Rectal smooth muscle tissue (tissue), 1 donor: ENCODE data around the gene COMT.

Source experiments
- H3K27ac ChIP-seq: one replicate; pipeline ENCODE4 v1.7.0; 2013; ENCODE audit warnings: low read depth, low read length, inconsistent platforms
- H3K27me3 ChIP-seq: one replicate; pipeline ENCODE4 v1.7.0; 2013; ENCODE audit warnings: low read length; ENCODE audit not compliant: control insufficient read depth, insufficient read depth
- H3K36me3 ChIP-seq: one replicate; pipeline ENCODE4 v1.7.0; 2013; ENCODE audit warnings: low read length; ENCODE audit not compliant: control insufficient read depth, insufficient read depth
- H3K4me1 ChIP-seq: one replicate; pipeline ENCODE4 v1.7.0; 2013; ENCODE audit warnings: low read length; ENCODE audit not compliant: control insufficient read depth, insufficient read depth
- H3K4me3 ChIP-seq: one replicate; pipeline ENCODE4 v1.7.0; 2013; ENCODE audit warnings: low read length
- H3K9ac ChIP-seq: one replicate; pipeline ENCODE4 v1.7.0; 2013; ENCODE audit warnings: low read length

Gene COMT

GRCh38 chr22:19966908-19967750 is 25.6 kb downstream of the COMT start:
- Histone ChIP-seq H3K9ac (no peak overlapping the region), H3K4me3 (no peak overlapping the region), H3K27me3 (no peaks in the 10 kb centered on the region), H3K36me3 (peaks cover 30% of the 10 kb centered on the region), H3K27ac (no peak overlapping the region), H3K4me1 (no peaks in the 10 kb centered on the region)

DNA sequence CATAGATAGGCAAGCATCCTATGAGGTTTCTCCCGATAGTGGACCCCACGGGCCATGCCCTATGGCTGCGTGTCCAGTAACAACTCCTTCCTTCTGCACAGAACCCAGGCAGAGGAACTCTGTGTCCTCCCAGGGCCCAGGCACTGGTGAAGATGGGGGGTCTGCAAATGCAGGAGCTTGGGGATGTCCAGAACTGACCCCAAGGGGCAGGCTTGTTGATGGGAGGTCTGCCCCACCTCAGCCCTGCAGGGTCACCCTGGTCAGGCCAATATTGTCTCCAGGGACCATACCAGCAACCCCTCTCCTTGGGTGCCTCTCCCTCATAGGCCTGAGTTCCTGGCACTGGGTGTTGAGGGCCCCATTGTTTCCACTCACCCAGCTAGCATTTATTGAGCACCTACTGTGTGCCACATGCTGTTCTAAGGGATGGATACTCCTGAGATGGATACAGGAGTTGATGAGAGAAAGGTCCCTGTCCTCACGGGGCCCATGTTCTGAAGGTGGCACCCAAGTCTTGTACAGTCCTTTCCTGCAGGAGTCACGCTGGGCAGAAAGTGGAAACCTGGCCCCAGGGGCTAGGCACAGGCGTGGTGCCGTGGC is 26.4 kb downstream of the COMT start:
- peaks cover 34% of the 10 kb centered on the region for H3K36me3 ChIP-seq
- H3K4me3 ChIP-seq, result no peak overlapping the region
- no peaks in the 10 kb centered on the region for H3K4me1 ChIP-seq
- H3K27me3 ChIP-seq, result no peaks in the 10 kb centered on the region
- H3K27ac ChIP-seq, result no peak overlapping the region
- H3K9ac ChIP-seq, result no peak overlapping the region

GRCh38 chr22:19968450-19968891 is 26.9 kb downstream of the COMT start:
- no peaks in the 10 kb centered on the region for H3K4me1 ChIP-seq
- H3K36me3 ChIP-seq, result peaks cover 34% of the 10 kb centered on the region
- no peak overlapping the region for H3K9ac ChIP-seq
- no peak overlapping the region for H3K4me3 ChIP-seq
- H3K27ac ChIP-seq, result no peak overlapping the region
- no peaks in the 10 kb centered on the region for H3K27me3 ChIP-seq

- Histone ChIP-seq H3K36me3 (peaks cover 28% of the 10 kb centered on the region), H3K4me3 (no peak overlapping the region), H3K9ac (no peak overlapping the region), H3K4me1 (no peaks in the 10 kb centered on the region), H3K27me3 (no peaks in the 10 kb centered on the region), H3K27ac (no peak overlapping the region)
Observed at GRCh38 chr22:19969141-19969928, 27.8 kb downstream of the COMT start.

DNA sequence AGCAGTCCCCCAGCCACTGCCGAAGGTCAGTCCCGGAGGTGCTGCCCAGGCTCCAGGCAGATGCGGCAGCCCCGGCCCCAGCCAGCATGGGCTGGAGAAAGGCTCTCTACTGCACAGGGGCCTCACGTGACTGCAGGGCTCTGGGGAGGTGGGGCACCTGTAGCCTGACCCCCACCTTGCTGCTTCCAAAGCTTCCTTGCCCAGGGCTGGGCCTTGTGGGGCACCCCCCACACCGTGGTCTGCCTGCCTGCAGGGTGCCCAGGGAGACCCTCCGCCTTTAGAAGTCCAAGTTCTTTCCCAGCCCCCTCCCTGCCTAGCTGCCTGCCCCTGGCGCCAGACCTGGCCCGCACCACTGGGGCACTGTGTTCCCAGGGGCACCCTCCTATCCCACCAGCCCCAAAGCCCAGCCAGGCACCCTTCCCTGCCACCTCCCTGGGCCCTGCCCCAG is 28.5 kb downstream of the COMT start:
- Histone ChIP-seq H3K4me3 (no peak overlapping the region), H3K27ac (no peak overlapping the region), H3K27me3 (no peaks in the 10 kb centered on the region), H3K36me3 (peaks cover 22% of the 10 kb centered on the region), H3K9ac (no peak overlapping the region), H3K4me1 (peaks cover 3% of the 10 kb centered on the region)

DNA sequence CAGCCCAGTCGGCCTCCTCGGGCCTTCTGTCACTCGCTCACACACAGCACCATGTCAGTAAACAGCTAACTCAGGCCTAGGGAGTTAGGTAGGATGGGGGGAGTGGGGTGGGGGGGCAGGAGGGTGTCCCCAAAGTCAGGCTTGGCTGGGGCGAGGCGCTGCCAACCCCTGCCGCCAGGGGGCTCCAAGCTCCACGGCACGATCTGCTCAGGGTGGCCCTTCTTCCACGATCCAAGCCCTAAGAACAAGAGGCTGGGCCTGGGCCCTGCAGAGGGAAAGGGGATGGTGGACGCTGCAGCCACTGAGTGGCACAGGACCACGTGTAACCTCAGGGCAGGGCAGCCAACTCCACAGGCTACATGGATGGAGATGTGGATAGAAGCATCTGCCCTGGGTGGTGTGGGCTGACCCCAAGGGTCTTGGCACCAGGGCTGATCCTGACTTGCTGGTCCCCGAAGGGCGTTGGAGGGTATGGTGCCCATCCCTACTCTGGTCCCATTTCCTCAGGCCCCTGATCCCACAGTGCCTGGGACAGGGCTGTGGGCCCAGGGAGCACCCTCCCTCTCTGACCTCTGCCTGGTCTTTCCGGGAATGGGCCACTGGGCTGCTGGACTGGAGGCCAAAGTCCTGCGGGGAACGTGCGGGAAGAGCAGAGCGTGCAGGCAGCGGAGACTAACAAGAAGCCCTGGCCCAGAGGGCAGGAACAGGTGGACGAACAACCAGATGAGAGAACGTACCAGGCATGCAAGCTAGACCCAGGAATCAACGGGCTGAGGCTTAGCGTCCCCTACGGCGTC is 29.1 kb downstream of the COMT start:
- Histone ChIP-seq H3K9ac (no peak overlapping the region), H3K36me3 (peaks cover 22% of the 10 kb centered on the region), H3K4me1 (peaks cover 3% of the 10 kb centered on the region), H3K27ac (no peak overlapping the region), H3K4me3 (no peak overlapping the region), H3K27me3 (no peaks in the 10 kb centered on the region)

DNA sequence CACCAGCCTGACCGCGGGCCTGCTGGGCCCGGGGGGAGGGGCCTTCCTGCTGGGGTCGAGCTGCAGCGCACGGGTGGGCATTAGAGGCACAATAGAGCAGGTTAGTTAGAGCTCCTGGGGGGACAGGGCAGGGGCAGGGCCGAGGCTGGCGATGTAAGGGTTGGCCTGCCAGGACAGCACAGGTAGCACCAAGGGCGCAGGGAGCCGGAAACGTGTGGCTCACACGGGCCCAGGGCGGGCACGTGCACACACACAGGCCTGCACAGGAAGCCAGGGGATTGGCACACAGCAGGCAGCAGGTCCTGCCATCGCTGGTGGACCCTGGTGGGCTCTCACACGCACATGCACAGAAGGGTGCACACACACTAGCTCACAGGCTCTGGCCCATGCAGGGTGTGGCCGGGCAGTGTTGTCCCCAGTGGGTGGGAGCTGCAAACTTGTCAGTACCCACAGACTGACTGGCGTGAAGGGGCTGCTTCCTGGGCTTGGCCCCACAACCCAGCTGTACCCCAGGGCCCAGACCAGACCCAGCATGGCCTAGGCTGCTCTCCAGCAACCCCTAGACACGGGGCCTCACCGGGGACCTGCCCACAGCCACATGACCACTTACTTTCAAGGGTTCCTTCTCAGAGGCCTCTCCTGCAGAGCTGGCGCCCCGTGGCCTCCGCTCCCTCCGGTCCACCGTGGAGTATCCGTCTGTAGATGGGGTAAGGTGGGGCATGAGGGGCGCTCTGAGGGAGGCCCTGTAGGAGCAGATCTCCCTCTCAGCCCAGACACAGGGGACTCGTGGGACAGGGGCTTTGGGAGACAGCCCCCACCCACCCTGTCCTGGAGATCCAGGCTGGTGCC is 29.9 kb downstream of the COMT start:
- H3K27me3 ChIP-seq, result no peaks in the 10 kb centered on the region
- no peak overlapping the region for H3K4me3 ChIP-seq
- H3K4me1 ChIP-seq, result peaks cover 3% of the 10 kb centered on the region
- H3K9ac ChIP-seq, result no peak overlapping the region
- peaks cover 22% of the 10 kb centered on the region for H3K36me3 ChIP-seq
- H3K27ac ChIP-seq, result no peak overlapping the region

- Histone ChIP-seq H3K4me3 (no peak overlapping the region), H3K9ac (no peak overlapping the region), H3K27ac (no peak overlapping the region), H3K36me3 (peaks cover 18% of the 10 kb centered on the region), H3K4me1 (peaks cover 3% of the 10 kb centered on the region), H3K27me3 (no peaks in the 10 kb centered on the region)
Observed at GRCh38 chr22:19972251-19972650, 30.7 kb downstream of the COMT start.

DNA sequence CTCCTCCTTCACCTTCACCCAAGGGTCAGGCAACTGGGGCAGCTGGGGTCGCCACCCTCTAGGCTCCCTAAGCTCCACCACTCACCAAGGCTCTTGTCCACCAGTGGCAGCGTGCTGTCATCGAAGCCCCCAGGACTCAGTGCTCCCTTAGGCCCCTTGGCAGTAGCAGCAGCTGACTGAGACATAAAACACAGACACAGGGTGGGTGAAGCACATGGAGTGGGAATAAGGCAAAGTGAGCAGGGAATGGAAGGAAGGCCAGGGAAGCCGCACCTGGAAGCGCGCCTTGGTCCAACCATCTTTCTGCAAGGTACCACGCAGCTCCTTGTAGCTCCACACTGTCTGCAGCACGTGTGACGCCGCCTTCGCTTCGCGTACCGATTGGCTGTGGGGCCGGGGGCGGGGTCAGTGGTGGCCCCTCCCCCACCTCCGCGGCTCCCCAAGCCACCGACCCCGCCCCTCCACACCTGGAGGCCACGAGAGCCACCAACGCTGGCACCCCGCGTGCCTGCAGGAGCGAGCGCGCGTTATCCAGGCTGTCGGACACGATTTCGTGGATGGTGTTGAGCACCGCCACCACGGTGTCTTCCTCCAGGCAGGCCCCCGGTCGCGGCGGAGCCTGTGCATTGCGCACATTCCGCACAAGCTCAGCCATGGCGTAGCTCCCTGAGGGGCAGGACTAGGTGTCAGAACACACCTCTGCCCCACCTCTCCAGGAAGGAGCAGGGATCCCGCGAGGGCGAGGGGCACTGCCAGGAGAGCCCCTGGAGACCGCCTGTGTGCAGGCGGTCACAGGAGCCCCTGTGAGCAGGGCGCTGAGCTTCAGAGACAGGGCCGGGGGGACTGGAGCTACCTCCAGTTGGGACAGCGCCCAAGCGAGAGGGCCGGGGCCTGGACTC is 31.3 kb downstream of the COMT start:
- H3K4me3 ChIP-seq, result no peak overlapping the region
- no peak overlapping the region for H3K9ac ChIP-seq
- H3K27me3 ChIP-seq, result no peaks in the 10 kb centered on the region
- H3K36me3 ChIP-seq, result peaks cover 17% of the 10 kb centered on the region
- H3K4me1 ChIP-seq, result peaks cover 3% of the 10 kb centered on the region
- no peak overlapping the region for H3K27ac ChIP-seq

DNA sequence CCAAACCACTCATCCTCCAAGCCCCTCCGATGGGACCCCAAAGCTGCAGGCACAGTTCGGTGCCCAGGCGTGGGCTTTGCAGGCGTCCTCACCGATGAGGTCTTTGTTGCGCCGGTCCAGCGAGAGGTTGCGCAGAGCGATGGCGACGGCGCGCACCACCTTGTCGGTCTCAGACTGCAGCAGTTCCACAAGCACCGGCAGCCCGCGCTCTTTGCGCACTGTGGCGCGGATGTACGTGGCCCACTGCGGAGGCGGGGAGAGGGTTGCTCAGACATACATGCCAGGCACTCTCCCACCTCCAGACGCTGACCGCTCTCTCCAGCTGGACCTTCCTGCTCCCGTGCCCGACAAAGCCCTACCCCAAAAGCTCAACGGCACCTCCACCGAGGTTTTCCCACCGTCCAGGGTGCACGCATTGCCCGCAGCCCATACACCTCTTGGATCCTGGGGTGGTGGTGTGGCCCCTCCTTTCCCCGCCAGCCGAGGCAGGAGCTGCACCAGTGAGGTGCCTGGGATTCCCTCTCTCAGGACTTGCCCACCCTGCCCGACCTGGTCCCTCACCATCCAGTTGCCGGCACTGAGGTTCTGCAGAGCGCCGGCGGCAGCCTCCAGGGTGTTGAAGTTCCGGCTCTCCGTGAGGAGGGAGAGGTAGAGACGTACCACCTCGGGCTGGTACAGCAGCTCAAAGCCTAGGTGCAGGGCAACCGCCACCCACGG is 32.1 kb downstream of the COMT start:
- Histone ChIP-seq H3K27ac (no peak overlapping the region), H3K4me3 (no peak overlapping the region), H3K9ac (no peak overlapping the region), H3K27me3 (no peaks in the 10 kb centered on the region), H3K36me3 (peaks cover 18% of the 10 kb centered on the region), H3K4me1 (peaks cover 3% of the 10 kb centered on the region)
